Fibroblast of lung (primary cell): ENCODE data around the gene KRT2. TPM values are rescaled to one million over a fixed set of nuclear protein-coding genes. Genes with fewer than 3 reads are reported as not detected.

Experiments used
- DNase-seq, 2 donors: peaks; one replicate each; pipeline versions ENCODE4 v3.0.0 to v3.0.0-alpha.2; 2010; ENCODE audit warnings: low read depth in 2 of 2
- H2AFZ ChIP-seq: 2 replicates; pipeline ENCODE4 v1.5.1; 2012; ENCODE audit warnings: low read length, control low read depth, inconsistent platforms
- H3K27ac ChIP-seq: 2 replicates; pipeline ENCODE4 v1.5.1; 2011; ENCODE audit warnings: low read length, control low read depth; ENCODE audit not compliant: insufficient read depth
- H3K27me3 ChIP-seq: 2 replicates; pipeline ENCODE4 v1.5.1; 2011; ENCODE audit warnings: mild to moderate bottlenecking, low read length; ENCODE audit not compliant: control insufficient read depth, insufficient read depth
- H3K36me3 ChIP-seq: 2 replicates; pipeline ENCODE4 v1.5.1; 2011; ENCODE audit warnings: low read length; ENCODE audit not compliant: control insufficient read depth, insufficient read depth
- H3K4me1 ChIP-seq: 2 replicates; pipeline ENCODE4 v1.5.1; 2011; ENCODE audit warnings: low read length; ENCODE audit not compliant: control insufficient read depth, insufficient read depth; ENCODE audit errors: extremely low read depth
- H3K4me2 ChIP-seq: 2 replicates; pipeline ENCODE4 v1.5.1; 2011; ENCODE audit warnings: low read length, control low read depth; ENCODE audit not compliant: insufficient read depth; ENCODE audit errors: extremely low read depth
- H3K4me3 ChIP-seq, 4 experiments: fragments of 200-600 bp in 1 of 4; sonication (generic) in 1 of 4; replicated peaks in 1 of 4; 2 replicates each; pipeline ENCODE4 v1.5.1; 2011 to 2016; ENCODE audit warnings: low read length in 4 of 4, low read depth in 3 of 4, mild to moderate bottlenecking in 3 of 4, control low read depth in 2 of 4, inconsistent platforms in 1 of 4, mixed read lengths in 1 of 4; ENCODE audit not compliant: insufficient read depth in 1 of 4; ENCODE audit errors: control extremely low read depth in 1 of 4
- H3K79me2 ChIP-seq: 2 replicates; pipeline ENCODE4 v1.5.1; 2012; ENCODE audit warnings: mild to moderate bottlenecking, low read length, inconsistent platforms; ENCODE audit not compliant: control insufficient read depth, insufficient read depth
- H3K9ac ChIP-seq: 2 replicates; pipeline ENCODE4 v1.5.1; 2011; ENCODE audit warnings: mild to moderate bottlenecking, low read length, control low read depth; ENCODE audit not compliant: insufficient read depth
- H3K9me3 ChIP-seq: 2 replicates; pipeline ENCODE4 v1.5.1; 2012; ENCODE audit warnings: low read depth, low read length; ENCODE audit not compliant: control insufficient read depth, insufficient read depth
- H4K20me1 ChIP-seq: 2 replicates; pipeline ENCODE4 v1.5.1; 2011; ENCODE audit warnings: low read length; ENCODE audit not compliant: control insufficient read depth, insufficient read depth; ENCODE audit errors: extremely low read depth
- CTCF ChIP-seq, 2 donors: IDR thresholded peaks in 1 of 2; conservative IDR thresholded peaks in 1 of 2; 1 replicate in 1 of 2; 2 replicates in 1 of 2; pipeline ENCODE4 v1.5.1; 2011 to 2012; ENCODE audit warnings: low read length in 2 of 2, control low read depth in 1 of 2, inconsistent platforms in 1 of 2, low read depth in 1 of 2, mild to moderate bottlenecking in 1 of 2
- EZH2 ChIP-seq: IDR thresholded peaks from 2 replicates; pipeline ENCODE4 v1.5.1; 2012; ENCODE audit warnings: low read length, control low read depth, mild to moderate bottlenecking; ENCODE audit errors: missing control alignments
- polyA minus RNA-seq: library from RNA; depleted of rRNA, polyadenylated mRNA; stranded (reverse); fragments of >200 nt; gene quantifications from 2 replicates; pipeline ENCODE4 v1.2.3, GENCODE V29; 2011; ENCODE audit warnings: low replicate concordance
- polyA plus RNA-seq, 2 donors: library from polyadenylated mRNA; depleted of rRNA in 1 of 2; stranded (reverse) in 1 of 2; unstranded in 1 of 2; fragments of >200 nt; gene quantifications; 2 replicates each; pipeline ENCODE4 v1.2.1, GENCODE V29; 2011 to 2012; ENCODE audit warnings: missing spikeins in 1 of 2
- total RNA-seq: library from RNA; depleted of rRNA; stranded (reverse); fragments of >200 nt; gene quantifications from 2 replicates; pipeline ENCODE4 v1.2.1, GENCODE V29; 2014

KRT2 gene
- total RNA-seq (not detected in 2 replicates), polyA plus RNA-seq (not detected in 2 replicates), polyA minus RNA-seq (not detected in 2 replicates)
- not detected in 2 replicates for polyA plus RNA-seq (2012)

DNA sequence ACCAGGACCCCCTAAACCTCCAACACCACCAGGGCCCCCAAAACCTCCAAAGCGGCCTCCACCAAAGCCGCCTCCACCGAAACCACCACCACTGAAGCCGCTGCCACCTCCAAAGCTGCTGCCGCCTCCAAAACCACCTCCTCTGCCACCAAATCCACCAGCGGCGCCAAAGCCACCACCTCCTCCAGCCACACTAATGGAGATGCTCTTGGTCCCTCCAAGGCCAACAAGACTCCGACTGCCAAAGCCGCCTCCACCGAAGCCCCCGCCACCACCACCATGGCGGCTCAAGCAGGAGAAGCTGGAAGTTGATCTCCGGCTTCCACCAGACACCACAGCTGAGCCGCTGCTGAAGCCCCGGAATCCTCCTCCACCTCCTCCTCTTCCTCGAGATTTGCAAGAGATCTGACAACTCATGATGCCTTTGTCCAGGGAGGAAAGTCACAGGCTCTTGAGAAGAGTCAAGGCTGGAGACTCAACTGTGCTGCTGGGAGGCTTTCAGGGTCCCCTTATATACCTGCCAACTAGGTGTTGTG, at the start of gene KRT2:
Gene KRT2, minus strand, starts transcription at position 486 of the 536 bp plus-strand sequence. Its CDS starts 69 bp downstream, at position 417.
- Histone ChIP-seq H3K4me3 (no peak within 1 kb of the TSS), H3K36me3 (no peaks in the 10 kb centered on the region), H4K20me1 (no peaks in the 10 kb centered on the region), H3K79me2 (no peaks in the 10 kb centered on the region), H2AFZ (no peak within 1 kb of the TSS), H3K27me3 (peaks cover 5% of the 10 kb centered on the region), H3K9ac (no peak within 1 kb of the TSS), H3K27ac (no peak within 1 kb of the TSS), H3K4me2 (no peak within 1 kb of the TSS), H3K9me3 (no peaks in the 10 kb centered on the region), H3K4me1 (no peaks in the 10 kb centered on the region)
- TF ChIP-seq CTCF (conservative IDR thresholded peaks at IDR 0.05 in 1 of 2, IDR thresholded peaks at IDR 0.05 in 1 of 2; ENCODE audit: low read depth in 1 of 2, low read length in 2 of 2) (no peak), EZH2 (no peak)
- DNase-seq = no peak

GRCh38 chr12:52701281-52701680, 49.3 kb upstream of the KRT2 start:
- no peak overlapping the region for H3K4me2 ChIP-seq
- H3K27ac ChIP-seq = no peak overlapping the region
- no peaks in the 10 kb centered on the region for H3K79me2 ChIP-seq
- H3K4me3 ChIP-seq = no peak overlapping the region
- H3K27me3 ChIP-seq = no peaks in the 10 kb centered on the region
- no peak overlapping the region for H3K9ac ChIP-seq
- H4K20me1 ChIP-seq = no peaks in the 10 kb centered on the region
- DNase-seq = no peak
- no peak for TF ChIP-seq EZH2
- TF ChIP-seq CTCF (conservative IDR thresholded peaks at IDR 0.05 in 1 of 2, IDR thresholded peaks at IDR 0.05 in 1 of 2; ENCODE audit: low read depth in 1 of 2, low read length in 2 of 2) = no peak
- no peak overlapping the region for H2AFZ ChIP-seq
- no peaks in the 10 kb centered on the region for H3K9me3 ChIP-seq
- H3K36me3 ChIP-seq = no peaks in the 10 kb centered on the region
- H3K4me1 ChIP-seq = no peaks in the 10 kb centered on the region

GRCh38 chr12:52699960-52700359, 47.9 kb upstream of the KRT2 start:
- Histone ChIP-seq H3K79me2 (no peaks in the 10 kb centered on the region), H3K4me2 (no peak overlapping the region), H3K27ac (no peak overlapping the region), H3K9ac (no peak overlapping the region), H3K9me3 (no peaks in the 10 kb centered on the region), H3K36me3 (no peaks in the 10 kb centered on the region), H2AFZ (no peak overlapping the region), H3K4me1 (no peaks in the 10 kb centered on the region), H4K20me1 (no peaks in the 10 kb centered on the region), H3K4me3 (no peak overlapping the region), H3K27me3 (no peaks in the 10 kb centered on the region)
- TF ChIP-seq EZH2 (no peak), CTCF (conservative IDR thresholded peaks at IDR 0.05 in 1 of 2, IDR thresholded peaks at IDR 0.05 in 1 of 2; ENCODE audit: low read depth in 1 of 2, low read length in 2 of 2) (no peak)
- no peak for DNase-seq
